Neural cell (in vitro differentiated cells): ENCODE results near the gene CSK.

Experiments
- EP300 ChIP-seq: fragments of 450-650 bp; conservative IDR thresholded peaks from 2 replicates; pipeline ENCODE4 v1.6.1; 2014; ENCODE audit warnings: antibody characterized with exemption, mild to moderate bottlenecking, moderate library complexity; ENCODE audit not compliant: poor library complexity, severe bottlenecking
- EZH2 ChIP-seq: fragments of 200-600, 300-800 bp; shearing (Covaris generic), sonication (generic); IDR thresholded peaks from 2 replicates; pipeline ENCODE4 v1.6.1; 2014; ENCODE audit warnings: antibody characterized with exemption, low read length, borderline replicate concordance, mild to moderate bottlenecking; ENCODE audit not compliant: insufficient read depth, poor library complexity, severe bottlenecking
- MXI1 ChIP-seq: fragments of 450-650 bp; conservative IDR thresholded peaks from 2 replicates; pipeline ENCODE4 v1.6.1; 2014; ENCODE audit warnings: antibody characterized with exemption, mild to moderate bottlenecking; ENCODE audit not compliant: poor library complexity, severe bottlenecking
- TF ChIP-seq, protein P1 (sequence below): fragments of 450-650 bp; IDR thresholded peaks from 2 replicates; pipeline ENCODE4 v1.5.1; 2014; ENCODE audit warnings: antibody characterized with exemption, mild to moderate bottlenecking, moderate library complexity; ENCODE audit not compliant: poor library complexity, severe bottlenecking

DNA sequence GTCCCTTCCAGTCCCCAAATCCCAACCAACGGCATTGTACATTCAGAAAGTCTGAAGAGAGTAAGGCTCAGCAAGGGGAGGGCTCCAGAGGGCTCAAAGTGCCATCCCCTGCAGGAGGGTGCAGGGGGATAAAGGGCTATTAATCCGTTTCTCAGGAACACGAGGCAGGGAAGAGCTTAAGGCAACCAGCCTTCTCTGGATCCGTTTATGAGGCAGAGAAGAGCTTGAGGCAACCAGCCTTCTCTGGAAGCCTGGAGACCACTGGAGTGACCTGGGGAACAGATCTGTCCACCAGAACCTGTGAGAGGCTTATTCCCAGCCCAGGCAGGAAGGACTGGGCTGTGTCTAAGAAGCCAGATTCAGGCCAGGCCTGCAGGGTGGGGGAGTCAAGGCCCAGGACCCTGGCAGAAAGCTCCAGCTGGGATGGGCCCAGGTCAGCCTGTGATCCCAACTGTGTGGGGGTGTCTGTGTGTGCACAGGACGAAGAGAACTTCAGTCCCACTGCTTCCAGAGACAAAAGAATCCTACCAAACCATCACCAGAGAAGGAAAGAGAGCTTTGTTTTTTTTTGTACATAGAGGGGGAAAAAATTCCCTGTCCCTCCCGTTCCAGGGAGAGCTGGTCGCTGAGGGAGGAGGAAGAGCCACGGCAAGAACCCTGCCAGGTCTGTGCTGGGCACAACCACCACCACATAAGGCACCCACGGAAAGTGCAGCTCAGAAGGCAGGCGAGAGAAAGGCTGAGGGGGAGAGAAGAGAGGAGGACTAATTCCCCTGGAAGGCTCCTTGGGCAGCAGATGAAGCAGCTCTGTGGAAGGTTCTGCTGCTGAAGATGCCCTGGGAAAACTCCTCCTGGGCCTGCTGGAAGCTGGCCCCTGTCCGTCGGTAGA is 62.7 kb downstream of the CSK start:
- TF ChIP-seq EP300 (no peak), EZH2 (no peak), MXI1 (no peak)
- TF ChIP-seq, protein P1, sequence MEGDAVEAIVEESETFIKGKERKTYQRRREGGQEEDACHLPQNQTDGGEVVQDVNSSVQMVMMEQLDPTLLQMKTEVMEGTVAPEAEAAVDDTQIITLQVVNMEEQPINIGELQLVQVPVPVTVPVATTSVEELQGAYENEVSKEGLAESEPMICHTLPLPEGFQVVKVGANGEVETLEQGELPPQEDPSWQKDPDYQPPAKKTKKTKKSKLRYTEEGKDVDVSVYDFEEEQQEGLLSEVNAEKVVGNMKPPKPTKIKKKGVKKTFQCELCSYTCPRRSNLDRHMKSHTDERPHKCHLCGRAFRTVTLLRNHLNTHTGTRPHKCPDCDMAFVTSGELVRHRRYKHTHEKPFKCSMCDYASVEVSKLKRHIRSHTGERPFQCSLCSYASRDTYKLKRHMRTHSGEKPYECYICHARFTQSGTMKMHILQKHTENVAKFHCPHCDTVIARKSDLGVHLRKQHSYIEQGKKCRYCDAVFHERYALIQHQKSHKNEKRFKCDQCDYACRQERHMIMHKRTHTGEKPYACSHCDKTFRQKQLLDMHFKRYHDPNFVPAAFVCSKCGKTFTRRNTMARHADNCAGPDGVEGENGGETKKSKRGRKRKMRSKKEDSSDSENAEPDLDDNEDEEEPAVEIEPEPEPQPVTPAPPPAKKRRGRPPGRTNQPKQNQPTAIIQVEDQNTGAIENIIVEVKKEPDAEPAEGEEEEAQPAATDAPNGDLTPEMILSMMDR: no peak
